Measurements from ENCODE around the gene STARD10.

STARD10 gene

GRCh38 chr11:72824020-72824419, 30.2 kb upstream of the STARD10 start:
- Histone ChIP-seq H3F3A (ENCODE audit: insufficient read depth, low read length) (no peaks in the 10 kb centered on the region), H3K4me3 (ENCODE audit: low read depth, low read length, poor library complexity, severe bottlenecking) (no peak overlapping the region), H3K9me2 (ENCODE audit: low read depth, low read length) (no peaks in the 10 kb centered on the region), H4K20me1 (ENCODE audit: insufficient read depth, low read length) (no peaks in the 10 kb centered on the region), H3K4me2 (ENCODE audit: low read length) (no peak overlapping the region; the same call in 1 of the 2 replicates), H3K9me3 (ENCODE audit: low read length) (no peaks in the 10 kb centered on the region), H3K27ac (ENCODE audit: low read depth, low read length, poor library complexity, severe bottlenecking) (peak overlapping the region; percentile 70), H3K27me3 (ENCODE audit: insufficient read depth, low read length) (no peaks in the 10 kb centered on the region), H3K9ac (ENCODE audit: low read length) (no peak overlapping the region; the same call in 1 of the 2 replicates), H3K79me2 (ENCODE audit: insufficient read depth, low read length) (no peaks in the 10 kb centered on the region), H3K4me1 (ENCODE audit: insufficient read depth, low read length, severe bottlenecking) (peaks cover 31% of the 10 kb centered on the region), H3K36me3 (ENCODE audit: insufficient read depth, low read length) (peaks cover 30% of the 10 kb centered on the region), H2AFZ (ENCODE audit: low read length) (no peak overlapping the region)
- TF ChIP-seq EZH2 (IDR thresholded peaks at IDR 0.05; ENCODE audit: borderline replicate concordance, low read length), result no peak
- TF ChIP-seq, protein P1, sequence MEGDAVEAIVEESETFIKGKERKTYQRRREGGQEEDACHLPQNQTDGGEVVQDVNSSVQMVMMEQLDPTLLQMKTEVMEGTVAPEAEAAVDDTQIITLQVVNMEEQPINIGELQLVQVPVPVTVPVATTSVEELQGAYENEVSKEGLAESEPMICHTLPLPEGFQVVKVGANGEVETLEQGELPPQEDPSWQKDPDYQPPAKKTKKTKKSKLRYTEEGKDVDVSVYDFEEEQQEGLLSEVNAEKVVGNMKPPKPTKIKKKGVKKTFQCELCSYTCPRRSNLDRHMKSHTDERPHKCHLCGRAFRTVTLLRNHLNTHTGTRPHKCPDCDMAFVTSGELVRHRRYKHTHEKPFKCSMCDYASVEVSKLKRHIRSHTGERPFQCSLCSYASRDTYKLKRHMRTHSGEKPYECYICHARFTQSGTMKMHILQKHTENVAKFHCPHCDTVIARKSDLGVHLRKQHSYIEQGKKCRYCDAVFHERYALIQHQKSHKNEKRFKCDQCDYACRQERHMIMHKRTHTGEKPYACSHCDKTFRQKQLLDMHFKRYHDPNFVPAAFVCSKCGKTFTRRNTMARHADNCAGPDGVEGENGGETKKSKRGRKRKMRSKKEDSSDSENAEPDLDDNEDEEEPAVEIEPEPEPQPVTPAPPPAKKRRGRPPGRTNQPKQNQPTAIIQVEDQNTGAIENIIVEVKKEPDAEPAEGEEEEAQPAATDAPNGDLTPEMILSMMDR (IDR thresholded peaks at IDR 0.05; ENCODE audit: low read length), result no peak

- peak overlapping the region; percentile 33; the same call in 1 of the 2 replicates for H3K9ac ChIP-seq (ENCODE audit: low read length)
- no peak for TF ChIP-seq EZH2 (IDR thresholded peaks at IDR 0.05; ENCODE audit: borderline replicate concordance, low read length)
- TF ChIP-seq, protein P1 (IDR thresholded peaks at IDR 0.05; ENCODE audit: low read length), result no peak
- H3K4me3 ChIP-seq (ENCODE audit: low read depth, low read length, poor library complexity, severe bottlenecking), result peak overlapping the region; percentile 62
- H3F3A ChIP-seq (ENCODE audit: insufficient read depth, low read length), result no peaks in the 10 kb centered on the region
- peaks cover 30% of the 10 kb centered on the region; the same call in 1 of the 2 replicates for H3K36me3 ChIP-seq (ENCODE audit: insufficient read depth, low read length)
- peaks cover 31% of the 10 kb centered on the region for H3K4me1 ChIP-seq (ENCODE audit: insufficient read depth, low read length, severe bottlenecking)
- H3K79me2 ChIP-seq (ENCODE audit: insufficient read depth, low read length), result no peaks in the 10 kb centered on the region
- H3K9me2 ChIP-seq (ENCODE audit: low read depth, low read length), result no peaks in the 10 kb centered on the region
- peak overlapping the region; percentile 70 for H3K4me2 ChIP-seq (ENCODE audit: low read length)
- peak overlapping the region; percentile 70 for H3K27ac ChIP-seq (ENCODE audit: low read depth, low read length, poor library complexity, severe bottlenecking)
- H3K9me3 ChIP-seq (ENCODE audit: low read length), result no peaks in the 10 kb centered on the region
- no peaks in the 10 kb centered on the region for H3K27me3 ChIP-seq (ENCODE audit: insufficient read depth, low read length)
- H2AFZ ChIP-seq (ENCODE audit: low read length), result no peak overlapping the region
- no peaks in the 10 kb centered on the region for H4K20me1 ChIP-seq (ENCODE audit: insufficient read depth, low read length)
These were observed 29.4 kb upstream of the STARD10 start for GRCh38 chr11:72823105-72823804.

DNA sequence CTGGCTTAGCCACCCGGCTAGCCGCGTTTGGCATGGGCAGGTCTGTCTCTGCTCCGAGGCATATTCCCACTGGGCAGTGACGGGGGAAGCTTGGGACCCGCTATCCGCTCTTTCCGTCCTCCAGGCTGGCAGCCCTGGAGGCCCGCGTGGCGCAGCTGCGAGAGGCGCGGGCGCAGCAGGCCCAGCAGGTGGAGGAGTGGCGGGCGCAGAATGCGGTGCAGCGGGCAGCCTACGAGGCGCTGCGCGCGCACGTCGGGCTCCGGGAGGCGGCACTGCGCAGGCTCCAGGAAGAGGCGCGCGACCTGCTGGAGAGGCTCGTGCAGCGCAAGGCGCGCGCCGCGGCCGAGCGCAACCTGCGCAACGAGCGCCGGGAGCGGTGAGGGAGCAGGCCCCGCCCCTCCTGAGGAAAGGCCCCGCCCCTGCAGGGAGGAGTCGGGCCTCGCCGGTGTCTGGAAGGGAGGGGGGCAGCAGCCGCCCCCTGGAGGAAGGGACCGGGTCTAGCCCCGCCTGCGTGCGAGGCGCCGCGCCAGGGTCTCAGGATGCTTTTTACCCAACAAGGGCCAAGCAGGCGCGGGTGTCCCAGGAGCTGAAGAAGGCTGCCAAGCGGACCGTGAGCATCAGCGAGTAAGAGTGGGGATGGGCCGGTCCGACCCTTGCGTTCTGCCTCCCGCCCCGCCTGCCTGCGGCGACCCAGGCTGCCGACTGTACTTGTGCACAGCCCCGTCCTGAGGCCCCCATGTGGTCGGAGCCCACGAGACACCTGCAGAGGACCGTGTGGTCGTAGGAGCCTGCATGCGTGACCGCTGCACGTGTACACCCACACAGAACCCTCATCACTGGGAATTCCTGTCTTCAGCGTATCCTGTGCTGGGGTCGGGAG, 28.3 kb upstream of the STARD10 start:
- Histone ChIP-seq H3K9me3 (ENCODE audit: low read length) (no peaks in the 10 kb centered on the region), H2AFZ (ENCODE audit: low read length) (no peak overlapping the region), H3K9me2 (ENCODE audit: low read depth, low read length) (no peaks in the 10 kb centered on the region), H3K9ac (ENCODE audit: low read length) (peak overlapping the region; percentile 81), H3K79me2 (ENCODE audit: insufficient read depth, low read length) (no peaks in the 10 kb centered on the region), H3K27ac (ENCODE audit: low read depth, low read length, poor library complexity, severe bottlenecking) (peak overlapping the region; percentile 76), H3F3A (ENCODE audit: insufficient read depth, low read length) (no peaks in the 10 kb centered on the region), H3K4me2 (ENCODE audit: low read length) (peak overlapping the region; percentile 87), H3K27me3 (ENCODE audit: insufficient read depth, low read length) (no peaks in the 10 kb centered on the region), H4K20me1 (ENCODE audit: insufficient read depth, low read length) (no peaks in the 10 kb centered on the region), H3K4me1 (ENCODE audit: insufficient read depth, low read length, severe bottlenecking) (peaks cover 31% of the 10 kb centered on the region), H3K36me3 (ENCODE audit: insufficient read depth, low read length) (peaks cover 39% of the 10 kb centered on the region; the same call in 1 of the 2 replicates), H3K4me3 (ENCODE audit: low read depth, low read length, poor library complexity, severe bottlenecking) (peak overlapping the region; percentile 62)
- TF ChIP-seq, protein P1 (IDR thresholded peaks at IDR 0.05; ENCODE audit: low read length), result peak; percentile 52; the same call in 1 of the 2 replicates
- no peak for TF ChIP-seq EZH2 (IDR thresholded peaks at IDR 0.05; ENCODE audit: borderline replicate concordance, low read length)
